ENCODE measurements around the gene CELF5.
"Not testable (repeated sequence)": the region's sequence is repeated elsewhere in the genome, so short reads cannot be mapped to it uniquely, and the experiment has no call there.

CELF5 gene

DNA sequence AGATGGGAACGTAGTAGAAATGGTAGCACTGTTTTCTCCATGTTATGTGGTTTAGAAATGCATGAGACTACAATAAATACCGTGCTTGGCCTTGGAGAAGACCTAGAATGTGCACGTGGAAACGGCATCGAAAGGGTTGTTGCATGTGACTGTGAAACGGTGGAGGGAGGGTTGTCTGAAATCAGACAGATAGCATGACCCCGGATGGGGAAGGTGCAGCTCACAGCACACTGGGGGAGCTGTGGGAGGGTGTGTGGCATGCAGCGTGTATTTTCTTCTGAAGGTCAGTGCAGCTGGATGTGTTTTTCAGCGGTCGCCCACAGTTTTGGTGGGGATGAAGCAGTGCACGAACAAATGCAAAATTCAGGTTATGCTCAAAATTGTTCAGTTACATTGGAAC, 63.4 kb downstream of the CELF5 start:
- Histone ChIP-seq H3K9me3 (ENCODE audit: control insufficient read depth, insufficient read depth, low read depth, low read length) (no peaks in the 10 kb centered on the region), H3K4me3 (ENCODE audit: low read depth, low read length) (no peak overlapping the region), H3K4me1 (ENCODE audit: control insufficient read depth, insufficient read depth, low read length) (peaks cover 3% of the 10 kb centered on the region; the same call in 1 of the 2 replicates), H3K36me3 (ENCODE audit: control insufficient read depth in 2 of 2, insufficient read depth in 1 of 2, low read length in 2 of 2) (no peaks in the 10 kb centered on the region), H3K27ac (ENCODE audit: extremely low read depth, low read depth, low read length) (no peak overlapping the region)
- TF ChIP-seq ZNF707 (tag by site-specific recombination; IDR thresholded peaks at IDR 0.05): no peak
- TF ChIP-seq ZNF510 (tag by site-specific recombination; IDR thresholded peaks at IDR 0.05; ENCODE audit: insufficient replicate concordance): no peak
- no peak for TF ChIP-seq ZNF596 (tag by site-specific recombination; IDR thresholded peaks at IDR 0.05)
- CTCF ChIA-PET: interaction anchor here (0.7 to 4.1 kb wide), 4 partner anchors 12 to 141 kb away, joined by 3 to 20 read pairs (median 7); no protein-coding TSS in a partner anchor
- POLR2A ChIA-PET: no interaction called here

DNA sequence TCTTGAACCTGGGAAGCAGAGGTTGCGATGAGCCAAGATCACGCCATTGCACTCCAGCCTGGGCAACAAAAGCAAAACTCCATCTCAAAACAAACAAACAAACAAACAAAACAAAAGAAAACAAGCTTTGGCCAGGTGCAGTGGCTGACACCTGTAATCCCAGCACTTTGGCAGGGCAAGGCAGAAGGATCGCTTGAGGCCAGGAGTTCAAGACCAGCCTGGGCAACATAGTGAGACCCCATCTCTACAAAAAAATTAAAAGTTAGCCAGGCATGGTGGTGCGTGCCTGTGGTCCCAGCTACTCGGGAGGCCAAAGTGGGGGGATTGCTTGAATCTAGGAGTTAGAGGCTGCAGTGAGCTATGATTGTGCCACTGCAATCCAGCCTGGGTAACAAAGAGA, 64.0 kb downstream of the CELF5 start:
- CTCF ChIA-PET: interaction anchor here (0.8 to 4.1 kb wide), 4 partner anchors 9 to 16 kb away, joined by 4 to 20 read pairs (median 7); no protein-coding TSS in a partner anchor
- H3K27ac ChIP-seq (ENCODE audit: extremely low read depth, low read depth, low read length); POLR2A ChIA-PET; H3K4me3 ChIP-seq (ENCODE audit: low read depth, low read length); H3K9me3 ChIP-seq (ENCODE audit: control insufficient read depth, insufficient read depth, low read depth, low read length); H3K4me1 ChIP-seq (ENCODE audit: control insufficient read depth, insufficient read depth, low read length); H3K36me3 ChIP-seq (ENCODE audit: control insufficient read depth in 2 of 2, insufficient read depth in 1 of 2, low read length in 2 of 2): not testable (repeated sequence)
- peak; percentile 98 for TF ChIP-seq ZNF121 (tag by site-specific recombination; IDR thresholded peaks at IDR 0.05)

- no peaks in the 10 kb centered on the region for H3K36me3 ChIP-seq (ENCODE audit: control insufficient read depth in 2 of 2, insufficient read depth in 1 of 2, low read length in 2 of 2)
- H3K4me1 ChIP-seq (ENCODE audit: control insufficient read depth, insufficient read depth, low read length): no peaks in the 10 kb centered on the region
- ChIA-PET CTCF (interaction anchor here (0.6 to 4.1 kb wide), 6 partner anchors 10 to 142 kb away, joined by 3 to 20 read pairs (median 4); no protein-coding TSS in a partner anchor), POLR2A (interaction anchor here (0.8 to 1.2 kb wide), 3 partner anchors 15 to 340 kb away, joined by 3 to 5 read pairs (median 4); no protein-coding TSS in a partner anchor)
- H3K9me3 ChIP-seq (ENCODE audit: control insufficient read depth, insufficient read depth, low read depth, low read length): no peaks in the 10 kb centered on the region
- no peak overlapping the region; the same call in 1 of the 2 replicates for H3K4me3 ChIP-seq (ENCODE audit: low read depth, low read length)
- H3K27ac ChIP-seq (ENCODE audit: extremely low read depth, low read depth, low read length): no peak overlapping the region
- TF ChIP-seq ZNF747 (tag by site-specific recombination; IDR thresholded peaks at IDR 0.05) (no peak), GLI2 (tag by site-specific recombination; IDR thresholded peaks at IDR 0.05; ENCODE audit: borderline replicate concordance, low read depth) (no peak), ZNF114 (tag by site-specific recombination; IDR thresholded peaks at IDR 0.05) (no peak), ZNF184 (tag by site-specific recombination; IDR thresholded peaks at IDR 0.05) (no peak), GFI1B (tag by site-specific recombination; IDR thresholded peaks at IDR 0.05) (no peak), ZNF221 (tag by site-specific recombination; IDR thresholded peaks at IDR 0.05; ENCODE audit: borderline replicate concordance) (no peak), SETDB1 (IDR thresholded peaks at IDR 0.05; ENCODE audit: insufficient read length, low read length) (no peak), PRDM4 (tag by site-specific recombination; IDR thresholded peaks at IDR 0.05) (no peak), ZNF138 (tag by site-specific recombination; IDR thresholded peaks at IDR 0.05; ENCODE audit: borderline replicate concordance) (no peak), ZNF560 (tag by site-specific recombination; IDR thresholded peaks at IDR 0.05; ENCODE audit: borderline replicate concordance) (no peak), GLIS2 (tag by site-specific recombination; IDR thresholded peaks at IDR 0.05) (peak; percentile 61), ZNF48 (tag by site-specific recombination; IDR thresholded peaks at IDR 0.05) (no peak), ZSCAN18 (tag by site-specific recombination; IDR thresholded peaks at IDR 0.05) (no peak), ZNF416 (tag by site-specific recombination; IDR thresholded peaks at IDR 0.05) (no peak), GLIS1 (tag by site-specific recombination; IDR thresholded peaks at IDR 0.05) (peak; percentile 97), ZNF2 (tag by site-specific recombination; IDR thresholded peaks at IDR 0.05) (no peak), ZNF571 (tag by site-specific recombination; IDR thresholded peaks at IDR 0.05) (no peak), ZNF510 (tag by site-specific recombination; IDR thresholded peaks at IDR 0.05; ENCODE audit: insufficient replicate concordance) (no peak)
- TF ChIP-seq, protein P1, sequence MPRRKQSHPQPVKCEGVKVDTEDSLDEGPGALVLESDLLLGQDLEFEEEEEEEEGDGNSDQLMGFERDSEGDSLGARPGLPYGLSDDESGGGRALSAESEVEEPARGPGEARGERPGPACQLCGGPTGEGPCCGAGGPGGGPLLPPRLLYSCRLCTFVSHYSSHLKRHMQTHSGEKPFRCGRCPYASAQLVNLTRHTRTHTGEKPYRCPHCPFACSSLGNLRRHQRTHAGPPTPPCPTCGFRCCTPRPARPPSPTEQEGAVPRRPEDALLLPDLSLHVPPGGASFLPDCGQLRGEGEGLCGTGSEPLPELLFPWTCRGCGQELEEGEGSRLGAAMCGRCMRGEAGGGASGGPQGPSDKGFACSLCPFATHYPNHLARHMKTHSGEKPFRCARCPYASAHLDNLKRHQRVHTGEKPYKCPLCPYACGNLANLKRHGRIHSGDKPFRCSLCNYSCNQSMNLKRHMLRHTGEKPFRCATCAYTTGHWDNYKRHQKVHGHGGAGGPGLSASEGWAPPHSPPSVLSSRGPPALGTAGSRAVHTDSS (tag by site-specific recombination; IDR thresholded peaks at IDR 0.05): no peak
- TF ChIP-seq, protein P2, sequence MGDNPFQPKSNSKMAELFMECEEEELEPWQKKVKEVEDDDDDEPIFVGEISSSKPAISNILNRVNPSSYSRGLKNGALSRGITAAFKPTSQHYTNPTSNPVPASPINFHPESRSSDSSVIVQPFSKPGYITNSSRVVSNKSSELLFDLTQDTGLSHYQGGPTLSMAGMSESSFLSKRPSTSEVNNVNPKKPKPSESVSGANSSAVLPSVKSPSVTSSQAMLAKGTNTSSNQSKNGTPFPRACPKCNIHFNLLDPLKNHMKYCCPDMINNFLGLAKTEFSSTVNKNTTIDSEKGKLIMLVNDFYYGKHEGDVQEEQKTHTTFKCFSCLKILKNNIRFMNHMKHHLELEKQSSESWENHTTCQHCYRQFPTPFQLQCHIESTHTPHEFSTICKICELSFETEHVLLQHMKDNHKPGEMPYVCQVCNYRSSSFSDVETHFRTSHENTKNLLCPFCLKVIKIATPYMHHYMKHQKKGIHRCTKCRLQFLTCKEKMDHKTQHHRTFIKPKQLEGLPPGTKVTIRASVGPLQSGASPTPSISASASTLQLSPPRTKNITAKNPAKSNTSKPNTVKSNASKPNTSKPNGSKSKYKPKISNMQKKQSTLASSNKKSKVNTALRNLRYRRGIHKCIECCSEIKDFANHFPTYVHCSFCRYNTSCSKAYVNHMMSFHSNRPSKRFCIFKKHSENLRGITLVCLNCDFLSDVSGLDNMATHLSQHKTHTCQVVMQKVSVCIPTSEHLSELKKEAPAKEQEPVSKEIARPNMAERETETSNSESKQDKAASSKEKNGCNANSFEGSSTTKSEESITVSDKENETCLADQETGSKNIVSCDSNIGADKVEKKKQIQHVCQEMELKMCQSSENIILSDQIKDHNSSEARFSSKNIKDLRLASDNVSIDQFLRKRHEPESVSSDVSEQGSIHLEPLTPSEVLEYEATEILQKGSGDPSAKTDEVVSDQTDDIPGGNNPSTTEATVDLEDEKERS (tag by site-specific recombination; IDR thresholded peaks at IDR 0.05): no peak
These were observed 65.6 kb downstream of the CELF5 start for GRCh38 chr19:3289971-3290569.
